ENCODE data around the gene NRXN3.

The NRXN3 gene

GRCh38 chr14:79528828-79529416, 1358.7 kb downstream of the NRXN3 start:
- DNase-seq (ENCODE audit: low read depth in 2 of 2) = no peak

DNA sequence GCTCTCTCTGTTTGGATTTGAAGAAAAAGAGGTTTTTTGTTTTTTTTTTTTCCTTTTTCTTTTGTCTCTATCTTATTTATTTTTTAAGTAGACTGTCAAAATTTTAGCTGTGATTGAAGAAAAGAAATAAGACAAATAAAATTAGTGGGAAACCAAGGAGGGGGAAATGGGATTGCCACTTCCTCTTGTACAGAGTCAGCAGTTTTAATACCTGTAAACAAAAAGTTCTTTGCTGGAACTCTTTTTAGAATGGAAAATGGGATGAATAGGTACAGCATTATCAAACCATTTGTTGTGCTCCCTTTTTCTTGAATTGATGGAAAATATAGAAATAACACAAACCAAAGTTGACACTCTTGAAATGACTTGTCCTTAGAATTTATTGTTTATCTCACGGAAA, 1360.4 kb downstream of the NRXN3 start:
- no peak for DNase-seq (ENCODE audit: low read depth in 2 of 2)

DNA sequence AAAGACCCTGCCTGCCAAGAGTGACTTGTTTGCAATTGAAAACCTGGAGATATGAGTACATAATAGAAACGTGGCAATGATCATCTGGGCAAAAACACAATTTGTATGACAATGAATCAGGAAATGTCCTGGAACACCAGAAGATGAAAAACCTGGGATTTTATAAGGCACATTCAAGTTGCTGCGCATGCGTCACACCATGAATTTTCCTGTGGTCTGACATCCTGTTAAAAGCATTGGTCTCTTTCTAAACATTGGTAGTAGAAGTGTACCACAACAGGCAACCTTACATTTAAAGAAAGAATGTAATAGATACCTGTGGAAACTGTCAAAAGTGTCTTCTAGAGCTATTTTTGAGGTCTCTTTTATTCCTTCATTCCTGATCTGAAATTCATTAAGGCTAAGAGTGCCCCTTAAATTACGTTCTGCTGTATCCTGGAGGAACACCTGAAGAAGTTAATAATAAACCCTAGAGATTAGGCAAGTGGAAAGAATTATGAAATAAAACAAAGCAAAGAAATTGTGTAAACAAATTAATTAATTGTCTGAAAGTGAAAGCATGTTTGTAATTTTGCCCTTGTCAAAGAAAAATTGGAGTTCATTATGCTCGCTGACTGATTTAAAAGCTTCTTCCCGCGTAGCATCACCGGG, 1364.7 kb downstream of the NRXN3 start:
- no peak for DNase-seq (ENCODE audit: low read depth in 2 of 2)

- DNase-seq (ENCODE audit: low read depth in 2 of 2) = no peak
Measured at GRCh38 chr14:79540394-79540793, 1370.2 kb downstream of the NRXN3 start.

- no peak for DNase-seq (ENCODE audit: low read depth in 2 of 2)
Measured at GRCh38 chr14:79542121-79542520, 1371.9 kb downstream of the NRXN3 start.

- no peak for DNase-seq (ENCODE audit: low read depth in 2 of 2)
Measured at GRCh38 chr14:79543348-79543747, 1373.2 kb downstream of the NRXN3 start.

GRCh38 chr14:79543967-79544697, 1374.0 kb downstream of the NRXN3 start:
- no peak for DNase-seq (ENCODE audit: low read depth in 2 of 2)

- no peak for DNase-seq (ENCODE audit: low read depth in 2 of 2)
Measured at GRCh38 chr14:79544698-79545070, 1374.5 kb downstream of the NRXN3 start.

DNA sequence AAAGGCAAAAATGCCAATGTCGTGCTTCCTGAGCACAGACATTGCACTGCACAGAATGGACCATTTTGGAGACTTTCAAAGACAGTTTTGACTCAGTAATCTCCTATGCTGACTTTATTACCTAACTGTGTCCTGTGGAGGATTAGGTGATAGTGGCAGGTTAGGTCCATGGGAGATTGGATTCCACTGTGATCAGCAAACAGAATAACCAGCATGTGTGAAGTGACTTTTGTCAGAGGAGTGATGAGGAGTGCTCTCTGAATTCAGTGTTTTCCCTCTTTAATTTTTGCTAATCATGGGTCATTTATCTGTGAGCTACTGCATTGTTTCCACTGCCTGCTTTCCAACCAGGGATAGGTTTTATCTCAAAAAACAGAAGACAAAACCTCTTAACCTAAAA, 1378.7 kb downstream of the NRXN3 start:
- DNase-seq (ENCODE audit: low read depth in 2 of 2) = no peak

GRCh38 chr14:79549515-79549914, 1379.3 kb downstream of the NRXN3 start:
- DNase-seq (ENCODE audit: low read depth in 2 of 2) = no peak

DNA sequence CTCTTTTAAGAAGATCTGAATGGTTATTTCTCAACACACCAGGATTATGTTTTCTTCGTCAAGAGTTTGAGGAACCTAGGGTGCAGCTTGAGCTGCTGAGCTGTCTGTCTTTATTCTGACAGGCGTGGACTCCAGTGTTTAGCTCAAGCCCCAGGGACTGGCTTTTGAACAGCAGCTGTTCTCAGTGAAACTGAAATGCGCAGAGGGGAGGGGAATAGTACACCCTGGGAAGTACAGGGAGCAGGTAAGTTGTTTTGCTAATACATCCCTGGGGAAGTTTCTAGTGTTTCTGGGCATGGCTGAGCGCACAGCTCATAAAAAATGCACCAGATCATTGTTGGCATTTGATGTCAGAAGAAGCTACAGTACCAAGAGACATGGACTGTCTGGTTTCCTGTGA, 1381.3 kb downstream of the NRXN3 start:
- DNase-seq (ENCODE audit: low read depth in 2 of 2) = no peak

- no peak for DNase-seq (ENCODE audit: low read depth in 2 of 2)
Measured at GRCh38 chr14:79552778-79553177, 1382.6 kb downstream of the NRXN3 start.

GRCh38 chr14:79554816-79555215, 1384.6 kb downstream of the NRXN3 start:
- no peak for DNase-seq (ENCODE audit: low read depth in 2 of 2)

- no peak for DNase-seq (ENCODE audit: low read depth in 2 of 2)
Measured at GRCh38 chr14:79555429-79555828, 1385.3 kb downstream of the NRXN3 start.

- no peak for DNase-seq (ENCODE audit: low read depth in 2 of 2)
Measured at GRCh38 chr14:79557309-79557708, 1387.1 kb downstream of the NRXN3 start.

- no peak for DNase-seq (ENCODE audit: low read depth in 2 of 2)
Measured at GRCh38 chr14:79562185-79562584, 1392.0 kb downstream of the NRXN3 start.

- no peak for DNase-seq (ENCODE audit: low read depth in 2 of 2)
Measured at GRCh38 chr14:79564371-79564770, 1394.2 kb downstream of the NRXN3 start.

- no peak for DNase-seq (ENCODE audit: low read depth in 2 of 2)
Measured at GRCh38 chr14:79567306-79567705, 1397.1 kb downstream of the NRXN3 start.

DNA sequence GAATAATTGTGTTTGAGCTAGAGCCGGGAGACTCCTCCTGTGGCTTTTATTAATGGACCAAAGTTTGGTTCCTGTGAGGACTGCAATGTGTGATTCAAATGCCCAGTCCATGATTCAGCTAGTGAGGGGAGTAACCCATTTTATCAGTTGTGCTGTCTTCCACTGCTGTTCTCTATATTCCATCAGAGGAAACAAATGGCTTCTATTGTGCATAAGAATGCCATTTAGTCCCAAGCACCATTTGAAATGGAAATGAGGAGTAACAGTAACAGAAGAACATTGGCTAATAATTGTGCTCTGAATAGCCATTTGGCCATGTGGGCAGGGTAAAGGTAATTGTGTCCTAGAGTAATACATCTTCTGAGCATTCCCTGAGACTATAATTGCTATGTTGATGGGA, 1398.4 kb downstream of the NRXN3 start:
- DNase-seq (ENCODE audit: low read depth in 2 of 2) = no peak

GRCh38 chr14:79569072-79569471, 1398.9 kb downstream of the NRXN3 start:
- DNase-seq (ENCODE audit: low read depth in 2 of 2) = no peak

GRCh38 chr14:79570648-79571047, 1400.5 kb downstream of the NRXN3 start:
- no peak for DNase-seq (ENCODE audit: low read depth in 2 of 2)

DNA sequence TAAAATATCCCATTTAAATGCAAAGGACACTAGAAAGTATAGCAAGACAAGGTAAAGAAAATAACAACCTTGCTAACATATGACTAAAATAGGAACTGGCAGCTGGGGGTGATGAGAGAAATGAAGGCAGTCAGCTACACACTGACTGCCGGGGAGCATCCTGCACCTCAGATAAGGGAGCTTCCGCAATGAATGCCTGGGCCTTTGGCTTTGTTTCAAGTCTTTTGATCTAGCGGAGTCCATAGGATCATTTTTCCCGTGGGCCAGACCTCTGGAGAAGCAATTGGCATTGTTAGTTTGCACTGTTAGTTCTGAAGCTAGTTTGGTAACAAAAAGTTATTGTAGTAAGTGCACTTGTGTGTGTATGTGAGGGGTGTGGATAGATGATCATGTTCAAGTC, 1401.2 kb downstream of the NRXN3 start:
- DNase-seq (ENCODE audit: low read depth in 2 of 2) = no peak

DNA sequence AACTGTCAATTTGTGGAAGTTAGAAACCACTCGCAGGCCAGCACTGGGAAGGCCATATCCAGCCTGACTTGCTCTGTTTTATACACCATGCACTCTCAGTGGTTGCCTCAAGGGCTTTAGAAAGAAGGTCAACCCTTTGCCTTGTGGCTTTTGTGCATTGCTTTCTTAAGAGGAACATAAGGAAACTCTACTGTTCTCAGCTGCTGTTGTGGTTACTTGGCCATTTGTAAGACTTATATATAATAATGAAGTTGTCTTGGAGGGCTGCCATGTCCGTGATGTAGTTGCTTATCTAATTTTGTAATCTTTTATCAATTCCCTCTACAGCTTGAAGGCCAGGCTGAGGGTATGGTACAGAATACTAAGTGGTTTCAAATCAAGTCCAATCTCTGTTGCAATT, 1403.3 kb downstream of the NRXN3 start:
- no peak for DNase-seq (ENCODE audit: low read depth in 2 of 2)
